GM23338 (cell line): ENCODE data around the gene ENTHD1. TPM values are rescaled to one million over a fixed set of nuclear protein-coding genes. Genes with fewer than 3 reads are reported as not detected.

Source experiments
- ATAC-seq: fragments of 200-7000 bp; cut with Tn5 transposase; 3 replicates; pipeline ENCODE4 v1.9.1; 2020
- DNase-seq: peaks from one replicate; pipeline ENCODE4 v3.0.0-alpha.2; 2015; ENCODE audit warnings: low spot score
- H2AFZ ChIP-seq: fragments of 200-600 bp; sonication (generic); 2 replicates; pipeline ENCODE4 v1.8.0; 2016; ENCODE audit warnings: antibody characterized with exemption, mild to moderate bottlenecking, moderate library complexity
- H3F3A ChIP-seq: fragments of 200-600 bp; sonication (generic); replicated peaks from 2 replicates; pipeline ENCODE4 v1.8.0; 2017; ENCODE audit warnings: antibody characterized with exemption, mixed run types, low read depth
- H3K27ac ChIP-seq: fragments of 200-600 bp; sonication (generic); 2 replicates; pipeline ENCODE4 v1.6.1; 2016; ENCODE audit warnings: low read depth
- H3K27me3 ChIP-seq: fragments of 200-600 bp; sonication (generic); 2 replicates; pipeline ENCODE4 v1.8.0; 2016; ENCODE audit warnings: mild to moderate bottlenecking, mixed run types, moderate library complexity; ENCODE audit not compliant: insufficient read depth
- H3K36me3 ChIP-seq: fragments of 200-600 bp; sonication (generic); 2 replicates; pipeline ENCODE4 v1.8.0; 2016; ENCODE audit warnings: mild to moderate bottlenecking; ENCODE audit not compliant: insufficient read depth
- H3K4me1 ChIP-seq: fragments of 200-600 bp; sonication (generic); 2 replicates; pipeline ENCODE4 v1.8.0; 2016; ENCODE audit warnings: mild to moderate bottlenecking, moderate library complexity; ENCODE audit not compliant: insufficient read depth
- H3K4me2 ChIP-seq: fragments of 200-600 bp; sonication (generic); 2 replicates; pipeline ENCODE4 v1.7.1; 2017; ENCODE audit warnings: mixed run types
- H3K4me3 ChIP-seq: fragments of 200-600 bp; sonication (generic); 2 replicates; pipeline ENCODE4 v1.6.1; 2016; ENCODE audit warnings: mixed run types
- H3K79me2 ChIP-seq: fragments of 200-600 bp; sonication (generic); replicated peaks from 2 replicates; pipeline ENCODE4 v1.8.0; 2017; ENCODE audit warnings: mild to moderate bottlenecking; ENCODE audit not compliant: insufficient read depth
- H3K9me2 ChIP-seq: fragments of 200-600 bp; sonication (generic); 2 replicates; pipeline ENCODE4 v1.8.0; 2017; ENCODE audit not compliant: insufficient read depth
- H4K20me1 ChIP-seq: fragments of 200-600 bp; sonication (generic); replicated peaks from 2 replicates; pipeline ENCODE4 v1.8.0; 2017; ENCODE audit warnings: mild to moderate bottlenecking; ENCODE audit not compliant: insufficient read depth
- H3K27ac Mint-ChIP-seq: 2 replicates; pipeline ENCODE4 v1.8.0; 2020; ENCODE audit warnings: inconsistent platforms, mild to moderate bottlenecking, moderate library complexity, mixed read lengths
- H3K27me3 Mint-ChIP-seq: 3 replicates; pipeline ENCODE4 v1.8.0; 2022; ENCODE audit warnings: low read depth, mild to moderate bottlenecking, moderate library complexity, mixed read lengths, inconsistent platforms; ENCODE audit not compliant: insufficient read depth, poor library complexity
- H3K36me3 Mint-ChIP-seq: 3 replicates; pipeline ENCODE4 v1.8.0; 2021; ENCODE audit warnings: low read depth, mild to moderate bottlenecking, inconsistent platforms, moderate library complexity, mixed read lengths
- H3K4me1 Mint-ChIP-seq: 3 replicates; pipeline ENCODE4 v1.8.0; 2020; ENCODE audit warnings: mild to moderate bottlenecking, inconsistent platforms, mixed read lengths
- H3K4me3 Mint-ChIP-seq: 3 replicates; pipeline ENCODE4 v1.8.0; 2021; ENCODE audit warnings: moderate library complexity, mild to moderate bottlenecking, inconsistent platforms, mixed read lengths
- H3K9me3 Mint-ChIP-seq: 3 replicates; pipeline ENCODE4 v1.8.0; 2020; ENCODE audit warnings: moderate library complexity, mild to moderate bottlenecking, inconsistent platforms, mixed read lengths
- CREB1 ChIP-seq: fragments of 250-450 bp; sonication (Bioruptor Pico); IDR thresholded peaks from 2 replicates; pipeline ENCODE4 v1.5.0; 2020; ENCODE audit warnings: low read depth, mild to moderate bottlenecking, moderate library complexity
- ETS1 ChIP-seq: IDR thresholded peaks from 2 replicates; pipeline ENCODE4 v1.6.1; 2016; ENCODE audit warnings: antibody characterized with exemption
- EZH2 ChIP-seq: fragments of 200-600 bp; sonication (generic); IDR thresholded peaks from one replicate; pipeline ENCODE4 v1.8.0; 2017; ENCODE audit warnings: antibody characterized with exemption, mild to moderate bottlenecking, low read depth; ENCODE audit not compliant: unreplicated experiment
- EZH2phosphoT487 ChIP-seq: fragments of 200-600 bp; sonication (generic); IDR thresholded peaks from one replicate; pipeline ENCODE4 v1.8.1; 2018; ENCODE audit warnings: antibody characterized with exemption; ENCODE audit not compliant: unreplicated experiment
- JUNB ChIP-seq: IDR thresholded peaks from one replicate; pipeline ENCODE4 v1.6.1; 2016; ENCODE audit warnings: antibody characterized with exemption; ENCODE audit not compliant: unreplicated experiment
- NANOG ChIP-seq: IDR thresholded peaks from 2 replicates; pipeline ENCODE4 v1.6.1; 2016; ENCODE audit warnings: antibody characterized with exemption, borderline replicate concordance
- POLR2AphosphoS5 ChIP-seq: IDR thresholded peaks from 2 replicates; pipeline ENCODE4 v1.6.1; 2016; ENCODE audit warnings: antibody characterized with exemption, low read depth
- REST ChIP-seq: IDR thresholded peaks from one replicate; pipeline ENCODE4 v1.6.1; 2018; ENCODE audit warnings: antibody characterized with exemption; ENCODE audit not compliant: unreplicated experiment
- STAT1 ChIP-seq: IDR thresholded peaks from one replicate; pipeline ENCODE4 v1.6.1; 2016; ENCODE audit warnings: antibody characterized with exemption; ENCODE audit not compliant: unreplicated experiment
- ZNF114 ChIP-seq: fragments of 250-450 bp; sonication (Bioruptor Pico); IDR thresholded peaks from 2 replicates; pipeline ENCODE4 v1.5.0; 2020; ENCODE audit warnings: mild to moderate bottlenecking, moderate library complexity
- ZNF331 ChIP-seq: fragments of 250-450 bp; sonication (Bioruptor Pico); IDR thresholded peaks from 2 replicates; pipeline ENCODE4 v1.5.0; 2020; ENCODE audit warnings: low read depth, mild to moderate bottlenecking, moderate library complexity
- ZNF462 ChIP-seq: fragments of 250-450 bp; sonication (Bioruptor Pico); IDR thresholded peaks from 2 replicates; pipeline ENCODE4 v1.5.0; 2020; ENCODE audit warnings: mild to moderate bottlenecking, moderate library complexity
- polyA plus RNA-seq: library from polyadenylated mRNA; unstranded; fragments of >200 nt; fragmentation: Nextera tagmentation; extraction: Ambion mirVana; gene quantifications from 2 replicates; pipeline ENCODE4 v1.2.1, GENCODE V29; 2016
- total RNA-seq: library from RNA; depleted of rRNA; stranded (reverse); fragments of >200 nt; shearing (Covaris generic); gene quantifications from 2 replicates; pipeline ENCODE4 v1.2.3, GENCODE V29; 2014

ENTHD1 gene
- total and polyA plus RNA-seq, 2 experiments from 2014 or later: not detected

GRCh38 chr22:39935116-39935515 is 41.6 kb upstream of the ENTHD1 start (continued):
- TF ChIP-seq ETS1: no peak
- no peak for TF ChIP-seq EZH2phosphoT487
- TF ChIP-seq STAT1: no peak

GRCh38 chr22:39933741-39934140 is 40.2 kb upstream of the ENTHD1 start:
- no peaks in the 10 kb centered on the region for H3K9me2 ChIP-seq
- ATAC-seq (no peak), DNase-seq (no peak)
- H3K4me3 ChIP-seq: no peak overlapping the region
- H3K4me1 ChIP-seq: peaks cover 22% of the 10 kb centered on the region
- H3F3A ChIP-seq: no peaks in the 10 kb centered on the region
- no peak overlapping the region for H3K27ac ChIP-seq
- H3K27me3 ChIP-seq: no peaks in the 10 kb centered on the region
- no peak overlapping the region for H3K4me3 Mint-ChIP-seq
- no peaks in the 10 kb centered on the region for H3K36me3 Mint-ChIP-seq
- no peaks in the 10 kb centered on the region for H4K20me1 ChIP-seq
- H2AFZ ChIP-seq: no peak overlapping the region
- H3K27ac Mint-ChIP-seq: no peak overlapping the region
- no peaks in the 10 kb centered on the region for H3K9me3 Mint-ChIP-seq
- H3K4me2 ChIP-seq: no peak overlapping the region
- H3K79me2 ChIP-seq: no peaks in the 10 kb centered on the region
- H3K36me3 ChIP-seq: no peaks in the 10 kb centered on the region
- H3K4me1 Mint-ChIP-seq: peaks cover 40% of the 10 kb centered on the region
- H3K27me3 Mint-ChIP-seq: peaks cover 4% of the 10 kb centered on the region
- TF ChIP-seq EZH2phosphoT487: no peak
- TF ChIP-seq ZNF331 (CRISPR knock-in tag): no peak
- no peak for TF ChIP-seq CREB1 (CRISPR knock-in tag)
- no peak for TF ChIP-seq REST
- no peak for TF ChIP-seq ZNF114 (CRISPR knock-in tag)
- no peak for TF ChIP-seq STAT1
- no peak for TF ChIP-seq ETS1
- TF ChIP-seq POLR2AphosphoS5: no peak
- no peak for TF ChIP-seq JUNB
- TF ChIP-seq EZH2: no peak
- TF ChIP-seq NANOG: no peak
- no peak for TF ChIP-seq ZNF462 (CRISPR knock-in tag)
